ENCODE results near the gene OTOP3.

OTOP3 gene

DNA sequence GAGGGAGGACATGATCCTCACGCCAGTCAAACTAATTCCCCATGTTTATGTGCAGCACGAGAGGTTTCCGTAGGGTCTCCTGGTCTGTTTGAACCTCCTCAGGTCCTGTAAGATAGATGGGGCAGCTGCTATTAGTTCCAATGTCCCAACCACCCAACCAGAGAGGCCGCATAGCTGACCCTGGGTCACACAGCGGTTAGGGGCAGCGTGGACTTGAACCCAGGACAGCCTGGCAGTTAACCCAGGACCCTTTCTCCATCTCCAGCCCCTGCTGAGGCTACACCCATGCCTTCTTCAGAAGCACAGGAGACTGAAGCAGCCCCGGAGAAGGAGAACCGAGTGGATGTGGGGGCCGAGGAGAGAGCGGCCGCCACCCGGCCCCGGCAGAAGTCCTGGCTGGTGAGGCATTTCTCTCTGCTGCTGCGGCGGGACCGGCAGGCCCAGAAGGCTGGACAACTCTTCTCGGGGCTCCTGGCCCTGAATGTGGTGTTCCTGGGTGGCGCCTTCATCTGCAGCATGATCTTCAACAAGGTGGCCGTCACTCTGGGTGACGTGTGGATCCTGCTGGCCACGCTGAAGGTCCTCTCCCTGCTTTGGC lies 5.5 kb downstream of the OTOP3 start:
- no peak for DNase-seq (ENCODE audit: low read depth in 3 of 3)

GRCh38 chr17:74943808-74944522 lies 8.3 kb downstream of the OTOP3 start:
- no peak for DNase-seq (ENCODE audit: low read depth in 3 of 3)

GRCh38 chr17:74945543-74945942 lies 9.8 kb downstream of the OTOP3 start:
- no peak for DNase-seq (ENCODE audit: low read depth in 3 of 3)

DNA sequence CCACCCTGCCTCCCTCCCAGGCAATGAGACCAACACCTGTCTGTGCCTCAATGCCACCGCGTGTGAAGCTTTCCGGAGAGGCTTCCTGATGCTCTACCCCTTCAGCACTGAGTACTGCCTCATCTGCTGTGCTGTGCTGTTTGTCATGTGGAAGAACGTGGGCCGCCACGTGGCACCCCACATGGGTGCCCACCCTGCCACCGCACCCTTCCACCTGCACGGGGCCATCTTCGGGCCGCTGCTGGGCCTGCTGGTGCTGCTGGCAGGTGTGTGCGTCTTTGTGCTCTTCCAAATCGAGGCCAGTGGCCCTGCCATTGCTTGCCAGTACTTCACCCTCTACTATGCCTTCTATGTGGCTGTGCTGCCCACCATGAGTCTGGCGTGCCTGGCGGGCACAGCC lies 10.9 kb downstream of the OTOP3 start:
- no peak for DNase-seq (ENCODE audit: low read depth in 3 of 3)

DNA sequence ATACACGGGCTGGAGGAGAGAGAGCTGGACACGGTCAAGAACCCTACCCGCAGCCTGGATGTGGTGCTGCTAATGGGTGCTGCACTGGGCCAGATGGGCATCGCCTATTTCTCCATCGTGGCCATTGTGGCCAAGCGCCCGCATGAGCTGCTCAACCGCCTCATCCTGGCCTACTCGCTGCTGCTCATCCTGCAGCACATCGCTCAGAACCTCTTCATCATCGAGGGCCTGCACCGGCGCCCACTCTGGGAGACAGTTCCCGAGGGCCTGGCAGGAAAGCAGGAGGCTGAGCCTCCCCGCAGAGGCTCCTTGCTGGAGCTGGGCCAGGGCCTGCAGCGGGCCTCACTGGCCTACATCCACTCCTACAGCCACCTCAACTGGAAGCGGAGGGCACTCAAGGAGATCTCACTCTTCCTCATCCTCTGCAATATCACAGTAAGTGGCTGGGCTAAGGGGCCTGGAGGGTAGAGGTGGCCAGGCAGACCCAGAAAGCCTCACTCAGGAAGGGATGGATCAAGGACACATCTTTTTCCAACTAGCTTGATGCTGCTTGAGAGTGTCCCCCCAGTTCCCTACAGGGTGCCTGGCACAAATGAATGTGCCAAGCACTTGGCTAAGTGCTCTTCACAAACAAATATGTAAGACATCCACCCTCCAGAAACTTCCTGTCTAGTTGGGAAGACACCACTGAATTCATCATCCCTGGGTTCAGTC lies 11.5 kb downstream of the OTOP3 start:
- DNase-seq (ENCODE audit: low read depth in 3 of 3): no peak

GRCh38 chr17:74949455-74950115 lies 13.9 kb downstream of the OTOP3 start:
- DNase-seq (ENCODE audit: low read depth in 3 of 3): no peak

- DNase-seq (ENCODE audit: low read depth in 3 of 3): no peak
These were observed 14.5 kb downstream of the OTOP3 start for GRCh38 chr17:74950207-74950606.

DNA sequence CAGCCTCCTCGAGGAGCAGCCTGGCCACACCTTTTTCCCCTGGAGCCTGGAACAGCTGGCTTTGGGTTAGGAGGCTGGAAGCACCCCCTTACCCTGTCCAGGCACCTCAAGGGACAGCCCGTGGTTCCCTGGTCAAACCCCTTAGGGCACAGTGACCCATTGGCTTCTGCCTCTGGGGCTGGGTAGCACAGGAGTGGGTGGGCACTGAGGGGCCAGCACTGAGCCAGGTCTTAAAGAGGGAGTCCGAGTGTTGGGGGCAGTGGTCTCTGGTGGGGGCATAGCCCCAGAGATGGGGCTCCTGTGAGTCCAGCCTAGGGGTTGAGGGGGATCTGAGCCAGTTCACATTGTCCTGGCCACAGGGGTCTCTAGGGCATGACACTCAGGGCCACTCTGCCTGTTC lies 15.4 kb downstream of the OTOP3 start:
- no peak for DNase-seq (ENCODE audit: low read depth in 3 of 3)

DNA sequence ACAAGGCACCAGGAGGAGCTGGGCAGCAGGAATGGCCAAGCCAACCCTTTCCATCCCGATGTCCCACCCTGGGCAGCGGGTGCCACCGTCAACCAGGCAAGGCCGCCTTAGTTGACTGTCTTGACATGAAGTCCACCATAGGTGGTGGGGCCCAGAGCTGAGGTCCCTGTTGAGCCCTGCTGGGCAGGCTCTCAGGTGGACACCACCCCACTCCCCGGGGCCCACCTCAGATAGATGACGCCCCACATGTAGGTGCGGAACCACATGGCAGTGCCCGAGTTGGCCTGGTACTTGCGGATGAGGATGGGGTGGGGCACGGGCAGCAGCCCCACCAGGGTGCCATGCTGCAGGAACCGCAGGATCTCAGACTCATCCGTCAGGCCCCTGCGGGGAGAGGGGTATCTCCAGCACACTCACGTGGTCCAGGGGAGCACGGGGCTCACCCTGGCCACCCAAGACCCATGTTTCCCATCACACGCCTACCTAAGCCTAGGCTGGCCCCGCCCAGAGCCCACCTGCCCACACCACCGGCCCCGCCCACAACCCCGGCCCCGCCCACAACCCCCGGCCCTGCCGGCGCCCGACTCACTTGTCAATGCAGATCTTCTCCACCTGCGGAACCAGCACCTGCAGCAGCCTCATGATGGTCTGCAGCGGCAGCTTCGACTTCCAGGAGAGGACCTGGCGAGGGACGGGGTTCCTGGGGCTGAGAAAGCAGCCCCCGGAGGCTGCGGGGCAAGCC lies 16.2 kb downstream of the OTOP3 start:
- DNase-seq (ENCODE audit: low read depth in 3 of 3): no peak

DNA sequence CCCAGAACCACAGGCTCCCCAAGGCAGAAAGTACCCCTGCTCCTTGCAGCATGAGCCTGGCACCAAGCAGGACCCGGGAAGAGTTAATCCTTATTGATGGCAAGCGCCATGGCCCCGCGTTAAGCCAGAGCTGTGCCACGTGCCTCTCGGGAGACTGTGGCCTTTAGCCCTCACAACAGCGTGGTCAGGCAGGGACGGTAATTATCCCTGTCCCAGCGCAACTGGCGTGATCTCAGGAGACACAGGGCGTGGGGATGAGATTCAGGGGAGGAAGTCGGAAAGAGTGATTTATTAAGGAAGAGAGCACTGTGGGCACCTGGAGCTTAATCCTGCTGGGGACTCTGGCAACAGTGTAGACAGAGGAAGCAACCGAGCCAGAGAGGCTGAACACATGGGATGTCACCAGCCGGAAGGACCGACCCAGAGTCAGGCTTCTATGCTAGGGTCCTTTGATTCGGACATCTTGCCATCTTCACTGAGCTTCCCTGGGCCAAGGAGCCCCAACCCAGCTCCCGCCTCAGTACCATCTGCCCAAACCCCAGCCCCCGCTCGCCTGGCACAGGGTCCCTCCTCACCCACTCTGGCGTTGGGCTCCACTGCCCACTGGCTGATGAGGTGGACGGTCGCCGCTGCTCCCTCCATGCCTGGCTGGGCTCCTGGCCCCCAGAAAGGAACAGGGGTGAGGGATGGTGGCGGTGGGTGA lies 16.9 kb downstream of the OTOP3 start:
- no peak for DNase-seq (ENCODE audit: low read depth in 3 of 3)

DNA sequence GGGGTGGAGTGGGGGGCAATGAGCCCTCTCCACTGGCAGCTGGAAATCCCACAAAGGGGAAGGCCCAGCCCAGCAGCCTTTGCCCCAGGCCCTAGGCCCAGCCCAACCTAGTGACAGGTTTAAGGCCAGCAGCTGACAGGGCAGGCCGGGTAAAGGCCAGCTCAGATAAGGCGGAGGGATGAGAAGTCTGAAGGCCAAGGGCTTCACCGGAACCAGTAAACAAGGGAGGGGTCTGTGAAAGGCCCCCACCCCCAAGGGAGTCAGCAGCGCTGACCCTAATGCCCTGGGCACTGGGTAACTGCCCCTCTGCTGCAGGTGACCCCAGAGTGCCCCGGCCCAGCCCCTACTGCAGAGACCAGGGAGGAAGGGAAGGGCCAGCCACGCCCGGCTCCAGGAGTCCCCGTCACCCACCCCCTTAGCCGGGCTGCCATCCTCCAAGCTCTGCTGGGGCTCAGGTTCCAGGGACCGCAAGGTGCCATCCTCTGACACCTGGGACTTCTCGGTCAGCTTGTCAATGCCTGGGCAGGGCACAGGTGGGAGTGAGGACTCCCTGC lies 17.5 kb downstream of the OTOP3 start:
- DNase-seq (ENCODE audit: low read depth in 3 of 3): no peak

DNA sequence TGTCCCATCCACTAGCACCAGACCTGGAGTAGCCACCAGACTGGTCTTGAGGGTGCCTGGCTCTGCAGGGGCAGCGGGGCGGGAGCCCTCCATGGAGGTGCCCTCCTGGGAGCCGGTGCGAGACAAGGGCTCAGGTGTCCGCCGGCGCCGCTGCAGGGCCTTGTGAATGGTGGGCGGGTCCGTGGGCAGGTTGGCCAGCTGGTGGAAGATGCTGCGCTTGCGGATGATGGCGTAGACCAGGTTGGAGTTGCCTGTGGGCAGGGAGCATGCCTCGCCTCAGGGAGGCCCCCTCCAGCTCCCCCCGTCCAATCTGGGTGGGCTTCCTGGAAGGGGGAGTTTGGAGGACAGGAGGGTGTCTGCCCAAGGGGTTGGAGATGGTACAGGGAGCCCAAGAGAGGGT lies 18.4 kb downstream of the OTOP3 start:
- DNase-seq (ENCODE audit: low read depth in 3 of 3): no peak

DNA sequence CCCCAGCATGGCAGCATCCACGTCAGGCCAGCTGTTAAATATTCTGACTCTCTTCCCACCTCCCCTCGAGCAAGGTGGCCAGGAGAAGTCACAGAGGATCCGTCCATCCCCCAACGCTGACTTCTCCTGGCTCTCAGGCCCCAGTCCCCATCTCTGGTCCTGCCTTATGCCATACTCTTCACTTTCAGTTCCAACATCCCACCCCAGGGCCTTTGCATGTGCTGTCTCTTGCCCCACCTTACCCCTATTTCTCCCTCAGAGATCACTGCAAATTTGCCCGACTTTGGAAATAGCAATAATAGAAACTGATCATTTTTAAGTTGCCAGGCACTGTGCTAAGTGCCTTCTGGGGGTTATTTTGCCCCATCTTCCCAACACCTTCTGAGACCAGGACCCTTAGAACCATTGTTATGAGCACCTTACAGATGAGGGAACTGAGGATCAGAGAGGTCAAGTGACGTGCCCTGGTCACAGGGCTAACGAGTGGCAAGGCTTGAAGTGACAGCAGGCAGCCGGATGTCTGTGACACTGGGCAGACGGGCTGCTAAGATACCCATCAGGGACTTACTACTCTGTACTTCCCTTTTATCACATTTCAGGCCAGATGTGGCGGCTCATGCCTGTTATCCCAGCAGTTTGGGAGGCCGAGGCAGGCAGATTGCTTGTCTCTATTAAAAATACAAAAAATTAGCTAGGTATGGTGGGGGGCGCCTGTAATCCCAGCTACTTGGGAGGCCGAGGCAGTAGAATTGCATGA lies 19.1 kb downstream of the OTOP3 start:
- no peak for DNase-seq (ENCODE audit: low read depth in 3 of 3)

DNA sequence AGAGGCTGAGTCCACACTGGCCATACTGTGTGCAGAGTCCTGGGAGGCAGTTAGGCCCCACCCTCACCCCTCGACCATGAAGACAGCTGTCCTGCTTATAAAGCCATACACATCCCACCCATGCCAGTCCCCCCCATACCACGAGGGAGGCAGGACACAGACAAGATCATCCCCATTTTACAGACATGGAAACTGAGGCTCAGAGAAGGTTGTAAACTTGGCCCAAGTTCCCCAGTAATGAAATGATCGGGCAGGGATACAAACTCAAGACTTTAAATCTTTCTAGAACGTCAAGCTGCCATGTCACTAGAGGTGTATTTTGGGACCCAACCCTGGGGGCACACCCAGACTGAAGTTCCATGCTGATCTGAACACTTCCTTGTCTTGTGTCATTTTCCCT lies 20.4 kb downstream of the OTOP3 start:
- DNase-seq (ENCODE audit: low read depth in 3 of 3): no peak

GRCh38 chr17:74957935-74958740 lies 22.4 kb downstream of the OTOP3 start:
- DNase-seq (ENCODE audit: low read depth in 3 of 3): peak; percentile 57 to 72 (median 63)

GRCh38 chr17:74959826-74960515 lies 24.3 kb downstream of the OTOP3 start:
- no peak for DNase-seq (ENCODE audit: low read depth in 3 of 3)

- peak; percentile 5 to 23 (median 18) for DNase-seq (ENCODE audit: low read depth in 3 of 3)
These were observed 25.1 kb downstream of the OTOP3 start for GRCh38 chr17:74960570-74961342.

Measured in stimulated activated CD4-positive, alpha-beta T cell treated with anti-CD3 and anti-CD28 coated beads, TNF-alpha, amount 100 ng/mL, for 4 hours (primary cell).